CD4-positive, alpha-beta T cell treated with Interleukin-2 at 100 ng/mL for 4 hours (primary cell): ENCODE results near the gene EPS15.
A peak's percentile ranks its signal among the peaks of the same experiment; 100 is the strongest.
"Not testable (repeated sequence)": the region's sequence is repeated elsewhere in the genome, so short reads cannot be mapped to it uniquely, and the experiment has no call there.

Experiments used
- DNase-seq: peaks from one replicate; pipeline ENCODE4 v3.0.0-alpha.2; 2020; ENCODE audit warnings: low spot score

EPS15 gene

GRCh38 chr1:51542158-51542953 is 23.3 kb upstream of the EPS15 start:
- DNase-seq, result no peak

- no peak for DNase-seq
Measured at GRCh38 chr1:51541313-51542050, 22.4 kb upstream of the EPS15 start.

- DNase-seq, result no peak
Measured at GRCh38 chr1:51537568-51537967, 18.5 kb upstream of the EPS15 start.

- DNase-seq, result peak; percentile 60
Measured at GRCh38 chr1:51535006-51535592, 16.0 kb upstream of the EPS15 start.

DNA sequence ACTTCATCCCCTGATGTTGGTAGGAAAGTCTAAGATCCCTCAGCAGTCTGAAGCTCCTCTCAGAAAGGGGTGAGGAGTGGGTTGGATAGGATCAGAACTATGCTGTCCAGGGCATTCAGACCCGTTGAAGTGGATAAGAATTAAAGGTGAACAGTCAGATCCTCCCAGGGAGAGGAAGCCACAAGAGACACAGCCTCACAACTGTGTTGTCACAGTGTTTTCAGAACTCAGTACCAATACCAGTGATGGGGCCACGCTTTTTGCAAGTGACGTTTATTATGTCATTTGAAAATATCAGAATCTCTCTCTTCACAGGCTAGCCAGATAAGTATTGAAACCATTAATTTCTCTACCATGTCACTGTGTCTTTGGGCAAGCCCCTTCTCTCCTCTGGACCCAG is 15.4 kb upstream of the EPS15 start:
- DNase-seq, result no peak

GRCh38 chr1:51532853-51533252 is 13.8 kb upstream of the EPS15 start:
- no peak for DNase-seq

DNA sequence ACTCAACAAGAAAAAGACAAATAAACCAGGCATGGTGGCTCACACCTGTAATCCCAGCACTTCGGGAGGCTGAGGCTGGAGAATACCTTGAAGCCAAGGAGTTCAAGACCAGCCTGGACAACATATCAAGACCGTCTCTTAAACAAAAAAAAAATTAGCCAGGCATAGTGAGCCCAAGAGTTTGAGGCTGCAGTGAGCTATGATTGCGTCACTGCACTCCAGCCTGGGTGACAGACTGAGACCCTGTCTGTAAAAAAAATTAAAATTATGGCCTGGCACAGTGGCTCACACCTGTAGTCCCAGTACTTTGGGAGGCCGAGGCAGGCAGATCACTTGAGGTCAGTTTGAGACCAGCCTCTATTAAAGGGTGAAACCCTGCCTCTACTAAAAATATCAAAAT is 11.4 kb upstream of the EPS15 start:
- DNase-seq, result not testable (repeated sequence)

DNA sequence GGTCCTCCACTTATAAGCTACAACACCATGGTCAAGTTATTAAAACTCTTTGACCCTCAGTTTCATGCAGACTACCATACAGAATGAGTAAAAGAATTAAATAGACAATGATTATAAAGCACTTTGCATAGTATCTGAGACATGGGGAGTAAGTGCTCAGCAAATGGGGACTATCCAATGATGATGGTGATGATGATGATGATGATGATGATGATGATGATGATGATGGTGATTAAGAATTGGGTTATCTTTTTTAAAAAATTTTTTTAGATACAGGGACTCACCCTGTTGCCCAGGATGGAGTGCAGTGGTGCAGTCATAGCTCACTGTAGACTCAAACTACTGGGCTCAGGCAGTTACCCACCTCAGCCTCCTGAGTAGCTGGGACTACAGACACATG is 8.1 kb upstream of the EPS15 start:
- DNase-seq, result no peak

- DNase-seq, result no peak
Measured at GRCh38 chr1:51526248-51526647, 7.2 kb upstream of the EPS15 start.

GRCh38 chr1:51525295-51525694 is 6.2 kb upstream of the EPS15 start:
- DNase-seq, result no peak

DNA sequence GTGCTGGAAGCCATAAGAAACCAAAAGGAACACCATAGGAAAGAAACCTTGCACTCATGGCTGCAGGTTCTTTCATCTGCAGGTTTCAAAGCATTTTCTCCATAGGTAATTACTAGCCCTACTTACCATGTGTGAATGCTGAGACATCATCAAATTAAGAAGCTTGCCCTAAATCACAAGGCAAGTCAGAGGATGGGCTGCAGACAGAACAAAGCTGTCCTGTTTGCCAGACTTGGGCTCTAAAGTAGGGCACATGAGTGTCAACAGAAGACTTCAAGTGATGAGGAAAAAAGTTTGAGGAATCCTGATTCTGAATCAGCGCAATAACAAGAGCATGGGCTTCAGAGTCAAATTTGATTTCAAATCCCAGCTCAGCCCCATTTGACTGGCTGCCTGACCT is 5.8 kb upstream of the EPS15 start:
- no peak for DNase-seq

GRCh38 chr1:51523931-51524330 is 4.9 kb upstream of the EPS15 start:
- no peak for DNase-seq

- DNase-seq, result peak; percentile 65
Measured at GRCh38 chr1:51520700-51521248, 1.7 kb upstream of the EPS15 start.

DNA sequence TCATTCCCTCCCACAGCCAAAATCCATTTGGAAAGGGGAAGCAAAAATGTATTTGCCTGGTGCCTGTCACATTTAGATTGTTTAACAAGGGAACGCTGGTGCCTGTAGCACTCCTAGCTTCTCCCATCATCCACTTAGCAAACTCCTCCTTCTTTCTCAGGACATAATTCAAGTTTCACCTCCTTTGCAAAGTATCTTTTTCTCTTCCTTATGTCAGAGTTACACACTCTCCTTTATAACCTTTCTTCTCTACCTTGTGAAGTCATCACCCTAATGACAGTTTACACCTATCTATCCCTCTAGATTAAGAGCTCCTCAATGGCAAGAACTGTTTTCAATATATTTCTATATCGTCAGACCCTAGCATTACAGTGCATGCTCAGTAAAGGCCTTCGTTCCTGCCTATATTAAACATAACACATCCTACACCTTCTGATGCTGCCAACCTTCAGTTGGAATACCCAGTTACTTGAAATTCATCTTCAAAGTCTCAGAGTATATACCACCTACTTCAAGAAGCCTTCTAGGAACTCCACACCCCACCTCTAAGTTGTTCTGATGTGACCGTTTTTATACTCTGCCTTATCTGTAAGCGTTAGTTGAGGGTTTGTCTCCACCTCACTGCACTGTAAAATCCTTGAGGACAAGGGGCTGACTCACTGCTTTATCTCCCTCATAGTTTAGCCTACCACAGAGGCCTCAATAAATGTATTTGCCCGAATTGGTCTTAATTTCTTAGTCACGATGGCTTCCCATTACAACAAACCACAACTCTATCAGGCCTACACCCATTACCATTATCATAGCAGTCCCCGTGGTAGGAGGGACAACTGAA is 1.0 kb upstream of the EPS15 start:
- peak; percentile 42 for DNase-seq

GRCh38 chr1:51518586-51519047 is 449 bp downstream of the EPS15 start:
- DNase-seq, result peak; percentile 24

DNA sequence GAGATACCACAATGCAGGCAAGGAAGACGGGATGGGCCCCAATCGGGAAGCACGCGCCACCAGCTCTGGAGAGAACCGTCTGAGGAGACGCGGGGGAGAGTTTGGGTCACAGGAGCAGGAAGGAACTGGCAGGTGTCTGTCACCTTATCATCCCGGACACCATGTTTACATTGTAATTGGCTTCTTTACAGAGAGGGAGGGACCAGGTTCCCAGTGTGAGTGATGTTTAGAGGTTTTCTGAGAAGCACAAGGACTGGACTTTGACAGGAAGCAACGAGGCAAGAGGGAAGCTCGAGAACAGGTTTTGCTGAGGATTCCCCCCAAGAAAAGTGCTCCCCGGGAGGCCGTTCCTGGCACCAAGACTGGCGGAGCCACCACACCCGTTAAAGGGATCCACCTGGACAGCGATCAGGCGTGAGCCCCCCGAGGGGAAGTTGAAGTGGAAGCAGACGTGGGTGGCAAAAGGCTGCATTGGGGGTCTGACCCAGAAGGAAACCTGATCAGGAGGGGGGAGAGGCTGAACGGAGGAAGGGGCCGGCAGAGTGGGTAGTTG is 957 bp downstream of the EPS15 start:
- DNase-seq, result peak; percentile 71

DNA sequence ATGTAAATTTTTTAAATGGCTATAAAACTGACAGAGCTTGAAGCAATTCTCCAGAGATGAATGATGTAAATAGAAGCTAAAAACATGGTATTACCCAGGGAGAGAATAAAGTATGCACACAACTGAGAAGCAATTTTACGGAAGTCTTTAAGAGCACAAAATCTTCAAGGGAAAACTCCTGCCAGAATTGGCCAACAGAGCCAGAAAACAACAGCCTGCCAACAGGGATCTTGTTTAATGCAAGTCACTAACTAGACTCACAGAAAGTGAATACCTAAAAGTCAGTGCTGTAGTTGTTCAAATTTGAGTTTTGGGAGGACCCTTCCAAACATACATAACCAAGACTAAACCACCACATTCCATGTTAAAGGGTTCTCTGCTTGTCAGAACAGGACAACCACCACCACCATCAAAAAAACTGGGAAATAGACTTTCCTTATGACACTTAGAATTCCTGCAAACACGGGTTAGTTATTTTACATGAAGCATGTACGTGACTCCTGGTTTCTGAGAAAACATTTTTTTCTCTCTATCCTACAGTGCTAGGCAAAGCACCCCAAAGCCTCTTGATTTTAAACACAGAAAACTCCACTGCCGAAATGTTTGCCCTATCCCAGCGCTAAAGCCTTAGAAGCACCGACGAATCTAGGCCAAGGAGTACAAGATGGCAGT is 1.6 kb downstream of the EPS15 start:
- no peak for DNase-seq

- no peak for DNase-seq
Measured at GRCh38 chr1:51516649-51517158, 2.4 kb downstream of the EPS15 start.

DNA sequence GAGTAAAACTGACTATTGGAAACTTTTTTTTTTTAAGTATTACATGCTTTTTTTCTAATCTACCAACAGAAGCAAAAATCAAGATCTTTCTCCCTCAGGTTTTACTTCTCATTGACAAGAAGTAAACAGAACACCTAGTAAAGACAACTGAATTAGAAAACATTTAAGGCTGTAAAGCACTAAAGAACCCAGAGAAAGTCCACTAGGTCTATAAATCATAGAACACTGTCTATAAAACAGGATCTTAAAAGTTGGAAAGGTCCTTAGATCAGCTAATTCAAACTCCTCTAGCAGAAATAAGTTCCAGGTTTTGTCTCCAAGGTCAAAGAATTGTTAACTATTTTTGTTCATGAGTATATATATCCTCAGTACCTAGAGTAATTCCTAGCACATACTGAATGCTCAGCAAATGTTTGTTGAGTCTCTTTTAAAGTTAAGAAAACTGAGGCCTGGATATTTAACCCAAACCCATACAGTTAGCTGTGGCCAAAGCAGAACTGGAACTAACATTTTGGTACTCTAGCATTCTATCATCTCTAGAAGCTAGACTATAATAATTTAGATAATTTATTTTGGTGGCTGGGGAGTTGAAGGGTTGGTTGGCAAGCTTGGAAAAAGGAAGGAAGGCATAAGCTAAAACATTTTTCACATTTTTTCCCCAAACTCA is 3.0 kb downstream of the EPS15 start:
- DNase-seq, result no peak

DNA sequence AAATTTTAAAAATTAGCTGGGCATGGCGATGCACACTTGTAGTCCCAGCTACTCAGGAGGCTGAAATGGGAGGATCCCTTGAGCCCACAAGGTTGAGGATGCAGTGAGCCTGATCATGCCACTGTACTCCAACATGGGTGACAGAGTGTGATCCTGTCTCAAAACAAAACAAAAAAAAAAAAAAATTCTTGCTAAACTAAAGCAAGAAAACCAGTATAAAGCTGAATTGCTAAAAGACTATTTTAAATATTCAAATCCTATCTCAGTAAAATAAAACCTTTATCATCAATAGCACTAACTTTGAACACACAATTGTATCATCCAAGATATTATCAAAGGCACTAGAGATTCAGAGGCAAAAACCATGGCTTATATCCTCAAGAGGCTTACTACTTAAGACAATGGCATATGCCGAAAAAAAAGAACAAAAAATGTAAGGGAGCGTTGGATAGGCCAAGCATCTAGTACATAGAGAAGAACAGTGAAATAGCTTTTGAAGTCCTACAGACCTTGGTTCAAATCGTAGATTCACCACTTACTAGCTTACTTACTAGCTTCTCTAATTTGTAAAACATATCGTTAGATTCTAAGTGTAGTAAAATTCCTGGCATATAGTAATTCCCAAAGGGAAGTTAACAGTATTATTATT is 3.6 kb downstream of the EPS15 start:
- no peak for DNase-seq
